Hematopoietic multipotent progenitor cell treated with erythropoietin and hydrocortisone succinate and interleukin-3 and kit ligand, for 4 days (in vitro differentiated cells): ENCODE data around the gene IBSP.

Source experiments
- DNase-seq: peaks from one replicate; pipeline ENCODE4 v3.0.0-alpha.2; 2015

Gene IBSP, protein sequence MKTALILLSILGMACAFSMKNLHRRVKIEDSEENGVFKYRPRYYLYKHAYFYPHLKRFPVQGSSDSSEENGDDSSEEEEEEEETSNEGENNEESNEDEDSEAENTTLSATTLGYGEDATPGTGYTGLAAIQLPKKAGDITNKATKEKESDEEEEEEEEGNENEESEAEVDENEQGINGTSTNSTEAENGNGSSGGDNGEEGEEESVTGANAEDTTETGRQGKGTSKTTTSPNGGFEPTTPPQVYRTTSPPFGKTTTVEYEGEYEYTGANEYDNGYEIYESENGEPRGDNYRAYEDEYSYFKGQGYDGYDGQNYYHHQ

DNA sequence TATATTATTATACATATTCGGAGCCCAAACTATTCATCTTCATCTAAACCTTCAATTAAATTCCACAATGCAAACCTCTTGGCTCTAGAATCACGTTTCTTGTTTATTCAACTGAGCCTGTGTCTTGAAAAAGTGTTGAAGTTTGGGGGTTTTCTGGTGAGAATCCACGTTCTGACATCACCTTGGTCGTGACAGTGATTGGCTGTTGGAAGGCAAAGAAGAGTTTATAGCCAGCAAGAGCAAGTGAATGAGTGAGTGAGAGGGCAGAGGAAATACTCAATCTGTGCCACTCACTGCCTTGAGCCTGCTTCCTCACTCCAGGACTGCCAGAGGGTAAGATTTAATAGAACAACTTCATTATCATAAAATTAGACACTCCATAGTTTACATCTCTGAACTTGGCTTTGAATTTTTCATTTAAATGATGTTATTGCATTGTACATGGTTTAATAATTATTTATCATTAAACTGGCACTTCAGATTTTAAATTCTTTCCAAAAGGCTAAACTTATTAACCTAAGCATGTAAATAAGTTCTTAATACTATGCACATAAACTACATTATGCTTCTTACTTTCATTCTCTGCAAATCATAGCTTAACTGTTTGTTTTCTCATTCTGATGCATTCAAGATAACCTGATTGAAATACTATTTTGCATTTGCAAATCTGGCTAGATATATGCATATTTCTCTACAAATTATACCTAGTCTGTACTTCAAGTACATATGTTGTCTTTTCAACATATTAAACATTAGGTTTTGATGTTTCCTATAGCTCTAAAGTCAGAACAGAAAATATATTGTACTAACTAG, at the start of gene IBSP:
Gene IBSP, plus strand, starts transcription at position 254 of the 813 bp plus-strand sequence. CDS start 2,808 bp downstream, outside the sequence.
- no peak for DNase-seq

DNA sequence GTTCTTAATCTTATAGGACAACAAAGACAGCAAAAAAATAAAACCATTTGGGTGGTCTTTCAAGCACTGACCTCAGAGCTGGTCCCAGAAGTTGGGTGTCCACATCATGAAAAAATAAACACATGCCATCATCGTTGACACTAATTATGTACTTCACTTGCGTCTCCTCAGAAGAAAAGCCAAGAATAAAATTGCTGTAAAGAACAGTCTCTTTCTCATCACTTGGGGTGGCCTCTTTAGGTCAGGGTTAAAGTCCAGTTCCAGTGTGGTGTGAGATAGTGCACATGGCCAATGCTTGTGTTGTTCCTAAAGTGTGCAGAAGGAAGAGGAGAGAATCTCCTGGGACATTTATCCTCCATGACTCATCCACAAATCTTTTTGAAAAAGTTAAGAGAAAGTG, 49.5 kb upstream of the IBSP start:
- no peak for DNase-seq

DNA sequence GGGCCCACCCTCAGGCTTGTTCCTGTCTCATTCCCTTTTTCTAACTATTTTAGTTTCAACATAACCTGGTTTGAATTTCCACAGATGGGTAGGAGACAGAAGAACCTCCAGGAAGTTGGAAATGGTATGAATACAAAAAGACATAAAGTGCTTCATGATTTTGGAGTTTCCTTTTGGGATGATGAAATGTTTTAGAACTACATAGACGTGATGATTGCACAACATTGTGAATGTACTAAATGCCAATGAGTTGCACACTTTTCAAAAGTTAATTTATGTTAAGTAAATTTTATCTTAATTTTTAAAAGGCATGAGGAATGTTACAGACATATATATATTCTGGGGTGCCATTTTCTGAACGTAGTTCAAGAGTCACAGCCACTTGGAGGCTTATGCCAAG, 41.1 kb upstream of the IBSP start:
- peak; percentile 6 for DNase-seq

DNA sequence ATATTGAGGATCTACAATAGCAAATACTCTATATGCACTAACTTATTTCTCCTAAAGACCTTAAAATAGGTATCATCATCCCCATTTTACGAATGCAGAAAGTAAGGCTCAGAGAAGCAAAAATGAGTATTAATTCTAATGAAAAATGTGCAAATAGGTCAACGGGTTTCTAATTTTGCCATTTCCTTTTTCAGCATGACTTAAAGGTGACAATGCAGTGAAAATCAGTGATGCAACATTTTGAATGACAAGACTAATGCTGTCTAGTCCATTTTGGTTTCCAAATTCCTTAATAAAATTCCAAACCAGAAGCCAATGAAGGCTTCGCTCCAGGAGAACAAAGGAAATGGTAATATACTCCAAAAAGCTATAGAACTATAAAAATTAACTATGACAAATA, 37.0 kb upstream of the IBSP start:
- DNase-seq, result no peak

DNA sequence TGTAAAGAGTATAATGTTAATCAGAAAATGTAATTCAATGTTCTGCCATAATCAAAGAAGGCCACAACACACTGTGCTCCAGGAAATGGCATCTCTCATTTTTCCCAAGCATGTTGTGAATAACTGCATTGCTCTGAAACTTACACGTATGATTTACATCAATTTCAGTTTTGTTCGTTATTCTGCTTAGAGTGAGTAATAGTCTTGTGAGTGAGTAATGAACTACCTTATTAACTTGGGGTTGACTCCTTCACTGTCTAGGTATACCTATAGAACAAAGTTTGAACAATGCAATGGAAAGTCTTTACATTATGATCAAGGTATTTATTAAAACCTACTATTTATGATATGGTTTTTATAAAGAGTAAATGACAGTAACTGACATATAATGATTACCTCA, 17.8 kb upstream of the IBSP start:
- DNase-seq, result no peak

DNA sequence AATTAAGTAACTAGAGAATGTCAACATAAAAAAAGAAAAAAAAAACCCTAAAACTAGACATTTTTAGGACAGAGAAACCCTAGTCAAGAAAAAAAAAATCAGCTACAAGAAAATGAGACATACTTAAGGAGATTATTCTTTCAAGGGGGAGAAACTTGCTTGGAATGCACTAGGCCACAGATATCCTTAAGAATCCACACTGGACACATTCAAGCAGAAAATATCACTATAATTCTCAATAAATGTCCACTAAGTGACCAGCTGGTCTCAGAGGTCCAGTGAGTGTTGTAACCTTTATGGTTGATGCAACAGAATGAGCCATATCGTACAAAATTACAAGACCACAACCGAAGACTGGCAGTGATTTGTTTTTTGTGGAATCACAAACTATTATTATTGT, 15.6 kb upstream of the IBSP start:
- no peak for DNase-seq

DNA sequence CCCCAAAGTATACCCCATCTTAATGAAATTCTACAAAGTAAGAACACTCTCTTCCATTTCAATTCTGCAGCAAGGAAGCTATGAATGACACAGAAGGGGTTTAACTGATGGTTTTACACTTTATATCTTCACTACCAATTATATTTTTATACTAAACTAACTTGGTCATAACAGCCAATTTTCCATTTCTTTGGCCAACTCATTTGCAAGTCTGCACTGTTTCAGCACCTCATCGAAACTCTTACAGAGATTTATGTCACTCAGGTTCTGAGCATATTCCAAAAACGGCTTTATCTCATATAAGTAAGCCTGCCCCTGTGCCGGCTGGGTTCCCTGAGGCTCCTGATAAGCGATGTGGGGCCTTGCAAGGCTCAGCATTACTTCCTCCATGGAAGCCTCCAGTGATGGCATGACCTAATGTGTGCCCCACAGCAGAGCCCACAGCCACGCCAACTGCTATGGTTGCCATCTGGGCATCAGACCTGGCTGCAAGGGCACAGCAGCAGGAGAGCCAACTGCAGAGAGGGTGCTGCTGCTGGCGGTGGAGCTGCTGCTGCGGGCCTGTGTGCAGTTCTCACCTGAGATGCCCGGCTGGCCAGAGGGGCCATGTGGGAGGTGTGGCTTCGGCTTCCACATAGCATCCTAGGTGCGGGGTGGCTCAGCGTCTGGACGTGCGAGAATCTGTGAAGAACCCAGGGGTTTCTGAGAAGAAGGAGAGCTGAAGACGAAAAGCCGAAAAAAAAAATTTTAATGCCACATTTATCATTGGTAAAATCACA, 13.4 kb upstream of the IBSP start:
- DNase-seq, result peak; percentile 62

DNA sequence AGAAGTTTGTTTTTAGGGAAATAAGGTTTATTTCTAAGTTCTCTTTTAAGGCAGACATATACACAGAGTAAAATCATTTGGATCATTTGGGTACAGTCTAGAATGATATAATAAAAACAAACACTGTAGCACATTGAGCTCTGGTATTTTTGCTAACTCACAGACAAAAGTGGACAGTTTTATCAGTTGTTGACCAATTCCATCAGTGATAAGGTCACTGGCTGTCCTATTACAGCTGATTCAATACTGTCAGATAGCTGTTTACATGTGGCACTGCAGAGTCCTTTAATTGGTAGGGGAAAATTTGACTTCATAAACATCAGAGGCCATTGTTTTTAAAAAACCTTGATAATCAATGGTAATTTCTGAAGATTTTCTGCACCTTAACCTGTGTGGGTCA, 3.5 kb downstream of the IBSP start:
- no peak for DNase-seq

DNA sequence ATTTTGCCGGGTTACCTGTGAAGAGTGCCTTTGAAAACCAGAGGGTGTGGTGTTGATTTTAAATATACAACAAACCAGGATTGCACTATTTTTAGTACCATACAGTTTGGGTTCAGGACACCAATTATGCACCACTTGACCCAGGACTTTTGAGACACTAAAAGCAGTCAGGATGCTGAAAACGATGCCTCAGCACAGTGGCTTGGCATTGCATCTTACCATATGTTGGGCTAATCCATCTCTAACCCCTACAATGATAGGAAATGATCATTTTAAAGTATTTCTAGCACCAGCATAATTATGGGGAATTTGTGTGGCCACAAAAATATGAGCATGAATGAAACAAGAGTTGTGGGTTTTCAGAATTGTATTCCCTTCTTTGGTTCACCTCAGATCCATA, 4.1 kb downstream of the IBSP start:
- no peak for DNase-seq

DNA sequence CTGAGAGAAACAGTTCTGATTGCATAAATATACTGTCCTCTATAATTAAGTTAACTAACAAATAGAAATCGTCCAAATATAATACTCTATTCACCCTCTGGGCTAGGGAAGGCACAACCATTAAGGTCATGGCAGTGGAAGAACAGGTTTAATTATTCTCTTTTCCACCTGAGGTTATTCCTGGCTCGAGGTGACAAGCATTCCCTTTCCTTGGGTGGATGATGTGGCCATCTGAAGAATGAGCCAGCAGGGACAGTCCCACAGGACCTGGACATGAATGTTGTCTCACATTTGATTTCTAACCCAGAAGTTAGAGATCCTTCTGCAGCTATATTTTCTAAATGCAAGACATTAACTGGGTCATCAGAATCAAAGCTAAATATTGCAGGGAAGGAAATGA, 5.5 kb downstream of the IBSP start:
- DNase-seq, result no peak

DNA sequence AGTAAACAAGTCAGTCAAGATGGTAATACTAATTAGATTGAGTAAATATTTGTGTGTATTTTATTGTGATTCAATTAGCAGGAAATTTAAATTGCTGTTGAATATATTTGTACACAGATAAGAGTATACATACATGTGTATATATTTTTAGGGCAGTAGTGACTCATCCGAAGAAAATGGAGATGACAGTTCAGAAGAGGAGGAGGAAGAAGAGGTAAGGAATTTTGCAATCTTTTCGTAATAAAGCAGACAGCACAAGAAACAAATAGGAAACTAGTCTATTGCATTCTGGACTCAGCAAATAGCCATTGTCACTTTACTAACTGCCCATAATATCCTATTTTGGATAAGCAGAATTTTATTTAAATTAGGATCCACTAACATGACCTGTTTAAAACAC, 6.6 kb downstream of the IBSP start:
- no peak for DNase-seq

DNA sequence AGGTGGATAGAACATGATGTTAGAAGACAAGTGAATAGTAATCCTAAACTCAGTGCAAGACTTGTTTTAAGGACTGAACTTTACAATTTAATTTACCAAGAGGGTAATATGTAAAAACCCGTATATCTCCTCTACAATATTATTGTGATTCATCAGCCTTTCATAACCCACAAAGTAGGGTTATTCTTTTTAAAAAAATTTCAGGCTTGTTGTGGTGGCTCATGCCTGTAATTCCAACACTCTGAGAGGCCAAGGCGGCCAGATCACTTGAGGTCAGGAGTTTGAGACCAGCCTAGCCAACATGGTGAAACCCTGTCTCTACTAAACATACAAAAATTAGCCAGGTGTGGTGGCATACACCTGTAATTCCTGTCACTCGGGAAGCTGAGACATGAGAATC, 7.2 kb downstream of the IBSP start:
- no peak for DNase-seq

DNA sequence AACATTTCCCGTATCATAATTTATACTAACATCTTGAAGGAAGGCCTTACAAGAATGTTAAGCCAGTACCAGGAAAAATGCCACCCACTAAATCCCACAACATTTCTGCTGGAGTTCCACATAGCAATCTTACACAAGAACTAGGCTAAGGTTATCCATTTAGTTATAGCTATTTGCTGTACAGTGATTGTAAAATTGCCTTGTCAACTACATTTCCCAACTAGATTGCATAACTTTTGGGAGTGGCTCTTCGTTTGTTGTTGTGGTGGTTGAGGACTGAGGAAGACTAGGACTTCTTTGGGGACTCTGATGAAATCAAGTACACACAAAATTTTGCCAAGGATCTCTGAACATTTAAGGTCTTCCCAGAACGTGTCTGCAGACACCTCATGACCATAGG, 8.0 kb downstream of the IBSP start:
- no peak for DNase-seq

DNA sequence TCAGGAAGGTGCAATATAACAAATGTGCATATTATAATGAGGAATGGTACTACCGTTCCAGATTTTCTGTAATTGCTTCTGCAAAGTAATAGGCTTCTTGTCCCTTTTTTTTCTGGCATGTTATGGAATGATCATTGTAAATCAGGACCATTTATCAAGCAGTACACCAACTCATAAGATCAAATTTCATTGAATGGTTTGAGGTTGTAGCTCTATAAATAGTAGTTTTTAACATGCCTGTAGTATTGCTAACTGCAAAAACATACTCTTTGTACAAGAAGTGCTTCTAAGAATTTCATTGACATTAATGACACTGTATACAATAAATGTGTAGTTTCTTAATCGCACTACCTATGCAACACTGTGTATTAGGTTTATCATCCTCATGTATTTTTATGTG, 12.6 kb downstream of the IBSP start:
- no peak for DNase-seq

DNA sequence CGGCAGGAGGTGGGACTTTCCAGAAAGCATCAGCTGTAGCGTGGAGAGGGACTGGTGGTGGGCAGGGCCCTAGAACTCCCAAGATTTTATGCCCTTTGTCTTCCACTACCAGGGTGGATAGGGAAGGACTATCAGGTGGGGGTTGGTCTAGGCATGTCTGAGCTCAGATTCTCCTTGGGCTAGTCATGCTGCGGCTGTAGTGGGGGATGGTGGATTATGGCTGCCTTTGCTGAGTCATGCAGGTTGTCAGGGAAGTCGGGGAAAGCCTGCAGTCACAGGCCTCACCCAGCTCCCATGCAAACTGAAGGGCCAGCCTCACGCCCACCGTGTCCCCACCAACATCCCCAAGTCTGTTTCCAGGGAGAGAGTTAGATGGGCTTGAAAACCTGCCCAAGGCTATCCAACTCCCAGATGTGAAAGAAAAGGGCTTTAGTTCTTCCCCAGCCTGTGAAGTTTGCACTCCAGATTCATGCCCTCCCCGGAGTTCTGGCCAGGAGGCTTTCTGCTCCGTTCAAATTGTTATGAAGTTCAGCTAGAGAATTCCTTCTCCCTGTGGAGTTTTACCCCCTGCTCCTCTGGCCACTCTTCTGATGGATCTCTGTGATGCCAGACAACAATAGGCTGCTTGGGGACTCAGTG, 20.0 kb downstream of the IBSP start:
- DNase-seq, result peak; percentile 17

DNA sequence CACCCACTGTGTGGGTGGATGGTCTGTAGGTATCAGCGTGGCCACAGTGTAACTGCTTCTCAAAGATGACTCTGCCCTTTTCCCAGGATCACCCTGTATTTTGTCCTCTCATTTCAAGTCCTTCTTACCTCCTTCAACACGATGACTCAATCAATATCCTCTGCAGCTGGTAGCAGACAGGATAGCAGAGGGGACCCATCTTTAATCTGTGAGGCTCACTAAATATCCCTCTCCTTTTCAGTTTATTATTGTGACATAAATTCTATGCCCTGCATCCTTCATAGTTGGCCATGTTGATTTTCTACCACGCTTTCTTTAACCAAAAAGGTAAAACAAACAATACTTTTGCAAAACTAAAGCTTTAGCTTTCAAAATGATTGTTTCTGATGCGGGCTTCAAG, 23.8 kb downstream of the IBSP start:
- DNase-seq, result no peak

DNA sequence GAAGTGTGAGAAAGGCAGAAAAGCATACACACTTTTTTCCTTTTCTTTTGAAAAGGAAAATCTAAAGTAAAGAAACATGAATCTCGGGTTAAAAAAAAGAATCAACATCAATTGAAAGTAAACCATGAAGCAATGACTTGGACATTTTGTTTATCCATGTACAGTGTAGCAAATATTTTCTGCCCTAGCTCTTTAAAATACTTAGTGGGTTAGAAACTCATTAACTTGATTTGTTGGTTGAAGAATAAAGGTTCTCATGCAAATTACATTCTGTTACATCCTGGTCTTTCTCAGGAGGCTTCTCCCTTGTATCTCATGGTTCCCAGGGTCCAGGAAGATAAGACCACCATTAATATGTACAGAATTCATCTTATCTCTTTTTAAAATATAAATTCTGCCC, 24.4 kb downstream of the IBSP start:
- DNase-seq, result no peak

DNA sequence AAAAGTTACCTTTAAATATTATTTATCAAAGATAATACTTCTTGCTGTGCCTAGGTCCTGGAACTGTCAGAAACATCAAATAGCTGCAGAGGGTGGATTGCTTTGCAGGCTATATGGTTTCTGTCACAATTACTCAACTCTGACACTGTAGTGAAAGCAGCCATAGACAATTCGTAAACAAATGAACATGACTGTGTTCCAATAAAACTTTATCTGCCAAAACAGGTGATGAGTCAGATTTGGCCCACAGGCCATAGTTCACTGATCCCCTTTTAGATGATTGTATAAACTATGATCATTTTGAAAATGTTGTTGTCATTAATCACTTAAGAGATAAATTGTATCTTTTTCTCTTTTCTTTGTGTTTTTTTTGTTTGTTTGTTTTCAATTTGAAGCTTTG, 25.0 kb downstream of the IBSP start:
- no peak for DNase-seq

DNA sequence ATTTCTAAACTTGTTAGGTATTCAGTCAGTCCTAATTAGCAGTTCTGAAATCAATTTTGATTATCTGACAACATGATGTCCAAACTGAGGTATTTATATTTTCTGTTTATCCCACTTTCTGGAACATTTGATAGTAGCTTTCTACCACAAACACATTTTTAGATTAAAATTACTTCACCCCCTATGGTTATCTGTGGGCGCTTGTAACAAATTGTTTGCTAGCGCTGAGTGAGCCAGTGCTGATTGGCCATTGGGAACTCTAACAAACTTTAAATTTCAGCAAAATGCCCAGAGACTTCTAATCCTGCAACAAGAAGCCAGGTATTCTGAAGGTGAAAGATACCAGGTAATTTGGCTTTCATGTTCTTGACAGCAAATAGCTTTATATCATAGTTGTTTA, 33.3 kb downstream of the IBSP start, which contains the start of gene MEPE:
Gene MEPE, plus strand, starts transcription at position 301 of the 400 bp plus-strand sequence. CDS start 1,746 bp downstream, outside the sequence.
- DNase-seq, result no peak

DNA sequence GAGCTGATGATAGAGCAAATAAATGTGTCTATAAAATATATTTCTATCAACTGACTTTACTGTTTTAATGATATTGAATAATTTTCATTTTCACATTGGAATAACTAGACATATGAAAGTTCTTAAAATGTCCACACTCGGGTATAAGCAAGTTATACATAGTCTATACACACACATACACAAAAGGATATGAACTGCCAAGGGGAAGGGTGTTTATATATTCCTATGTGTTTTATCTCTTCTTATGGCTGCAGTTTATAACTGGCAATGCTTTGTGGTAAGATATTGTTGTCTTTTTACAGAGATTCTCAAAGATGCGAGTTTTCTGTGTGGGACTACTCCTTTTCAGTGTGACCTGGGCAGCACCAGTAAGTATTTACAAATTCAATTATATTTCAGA, 35.0 kb downstream of the IBSP start:
- DNase-seq, result no peak

DNA sequence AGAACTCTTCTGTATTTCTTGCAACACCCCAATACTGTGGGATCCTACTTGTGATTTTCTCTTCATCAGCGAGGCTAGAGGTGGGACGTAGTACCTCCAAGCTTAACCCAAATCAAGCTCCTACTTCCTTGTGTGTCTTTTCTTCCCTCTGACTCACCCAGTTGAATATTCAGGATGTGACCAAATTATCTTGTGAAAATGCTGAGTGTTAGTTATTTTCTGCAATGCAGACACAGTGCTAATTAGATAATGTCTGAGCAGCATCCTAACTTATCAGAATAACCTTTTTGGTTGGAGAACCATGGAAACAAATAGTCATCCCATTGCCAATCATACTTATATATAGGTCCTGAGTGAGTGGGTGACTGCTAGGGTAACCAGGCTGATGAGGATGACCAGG, 35.8 kb downstream of the IBSP start:
- no peak for DNase-seq

DNA sequence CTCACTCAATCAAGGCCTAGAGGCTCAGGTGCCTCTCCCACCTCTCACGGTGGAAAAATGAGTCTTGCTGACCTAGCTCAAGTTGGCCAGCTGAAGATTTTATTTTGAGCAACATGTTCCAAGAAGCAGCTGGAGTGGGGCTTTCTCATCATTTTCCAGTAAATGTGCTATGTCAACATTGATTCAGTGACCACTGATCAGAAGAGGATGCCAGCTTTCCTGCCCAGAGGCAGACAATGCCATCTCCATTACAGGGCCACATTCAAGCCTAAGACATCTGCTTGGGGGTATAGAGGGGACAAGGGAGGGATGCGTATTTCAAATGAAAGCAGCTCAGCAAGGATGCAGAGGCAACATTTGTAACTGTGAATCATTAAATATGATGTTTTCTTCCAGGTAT, 36.4 kb downstream of the IBSP start:
- DNase-seq, result no peak

DNA sequence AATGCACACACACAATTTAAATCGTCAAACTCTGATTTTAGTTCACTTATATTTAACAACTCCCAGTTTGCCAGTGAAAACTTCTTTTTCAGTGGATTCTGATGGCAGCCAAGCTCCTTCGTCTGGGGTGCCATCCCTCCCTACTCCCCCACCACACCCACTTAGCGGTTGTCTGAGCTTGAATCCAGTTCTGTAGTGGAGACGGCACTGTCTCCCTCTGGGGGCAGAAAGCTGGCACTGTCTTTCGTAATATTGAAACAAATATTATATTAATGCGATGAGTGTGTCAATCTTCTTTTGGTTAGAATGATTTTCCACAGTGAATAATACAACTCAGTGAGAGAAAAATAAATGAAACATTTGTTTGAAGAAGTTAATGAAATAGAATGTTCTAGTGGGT, 38.9 kb downstream of the IBSP start:
- peak; percentile 41 for DNase-seq
